HG02763 (cell line): ENCODE results near the gene MYO7B.

ENCODE experiments used
- ATAC-seq: cut with Tn5 transposase; IDR thresholded peaks from one replicate; pipeline ENCODE4 v1.9.1; 2021; ENCODE audit warnings: mild to moderate bottlenecking, moderate library complexity; ENCODE audit not compliant: unreplicated experiment

The MYO7B gene

DNA sequence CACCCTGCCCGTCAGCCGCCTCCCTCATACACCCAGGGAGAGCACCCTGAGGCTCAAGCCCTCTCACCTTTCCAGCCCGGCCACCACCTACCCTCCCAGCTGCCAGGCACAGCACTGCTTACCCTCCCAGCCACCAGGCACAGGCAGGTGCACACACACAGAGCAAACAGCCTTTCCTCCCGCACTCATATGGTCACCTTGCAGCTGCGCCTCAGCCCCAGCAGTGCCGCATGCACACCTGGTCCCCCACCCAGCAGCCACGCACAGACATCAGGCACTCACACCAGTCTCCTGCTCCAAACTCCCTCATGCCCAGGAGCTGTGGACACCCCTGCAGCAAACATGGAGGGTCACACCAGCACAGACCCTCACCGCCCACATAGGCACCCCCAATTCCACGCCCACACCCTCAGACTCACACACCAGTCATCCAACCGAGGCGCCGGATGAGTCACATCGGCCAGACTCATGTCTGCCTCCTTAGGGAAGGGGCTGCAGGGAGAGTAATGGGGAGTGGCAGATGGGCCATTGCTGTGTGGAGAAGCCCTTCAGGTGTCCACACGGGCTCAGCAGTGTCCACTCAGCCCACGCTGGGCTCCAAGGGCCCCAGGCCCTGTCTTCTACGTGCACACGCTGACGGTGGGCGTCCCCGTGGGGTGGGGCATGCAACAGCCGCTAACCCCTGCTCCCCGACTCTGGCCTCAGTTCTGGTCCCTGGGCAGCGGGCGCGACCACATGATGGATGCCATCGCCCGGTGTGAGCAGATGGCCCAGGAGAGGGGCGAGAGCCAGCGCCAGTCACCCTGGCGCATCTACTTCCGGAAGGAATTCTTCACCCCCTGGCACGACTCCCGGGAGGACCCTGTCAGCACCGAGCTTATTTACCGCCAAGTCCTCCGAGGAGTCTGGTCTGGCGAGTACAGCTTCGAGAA, 88.2 kb downstream of the MYO7B start:
- ATAC-seq: no peak

DNA sequence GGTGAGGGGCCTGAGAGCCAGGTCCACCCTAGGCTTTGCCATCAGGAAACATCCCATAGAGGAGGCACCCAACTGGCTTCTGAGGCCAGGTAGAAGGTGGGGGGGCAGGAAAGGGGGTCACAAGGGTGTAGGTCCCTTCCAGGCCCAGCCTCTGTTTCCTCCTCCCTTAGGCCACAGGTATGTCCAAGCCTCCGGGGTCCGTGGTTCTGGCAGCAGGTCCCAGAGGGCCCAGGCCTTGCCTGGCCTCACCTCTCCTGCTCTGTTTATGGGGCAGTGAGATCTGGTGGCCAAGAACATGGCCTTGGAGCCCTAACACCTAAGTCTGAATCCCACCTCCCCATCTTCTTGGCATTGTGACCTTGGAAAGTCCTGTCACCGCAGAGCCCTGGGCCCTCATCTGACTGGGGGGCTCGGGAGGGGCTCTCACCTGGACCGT, 88.9 kb downstream of the MYO7B start:
- ATAC-seq: no peak

DNA sequence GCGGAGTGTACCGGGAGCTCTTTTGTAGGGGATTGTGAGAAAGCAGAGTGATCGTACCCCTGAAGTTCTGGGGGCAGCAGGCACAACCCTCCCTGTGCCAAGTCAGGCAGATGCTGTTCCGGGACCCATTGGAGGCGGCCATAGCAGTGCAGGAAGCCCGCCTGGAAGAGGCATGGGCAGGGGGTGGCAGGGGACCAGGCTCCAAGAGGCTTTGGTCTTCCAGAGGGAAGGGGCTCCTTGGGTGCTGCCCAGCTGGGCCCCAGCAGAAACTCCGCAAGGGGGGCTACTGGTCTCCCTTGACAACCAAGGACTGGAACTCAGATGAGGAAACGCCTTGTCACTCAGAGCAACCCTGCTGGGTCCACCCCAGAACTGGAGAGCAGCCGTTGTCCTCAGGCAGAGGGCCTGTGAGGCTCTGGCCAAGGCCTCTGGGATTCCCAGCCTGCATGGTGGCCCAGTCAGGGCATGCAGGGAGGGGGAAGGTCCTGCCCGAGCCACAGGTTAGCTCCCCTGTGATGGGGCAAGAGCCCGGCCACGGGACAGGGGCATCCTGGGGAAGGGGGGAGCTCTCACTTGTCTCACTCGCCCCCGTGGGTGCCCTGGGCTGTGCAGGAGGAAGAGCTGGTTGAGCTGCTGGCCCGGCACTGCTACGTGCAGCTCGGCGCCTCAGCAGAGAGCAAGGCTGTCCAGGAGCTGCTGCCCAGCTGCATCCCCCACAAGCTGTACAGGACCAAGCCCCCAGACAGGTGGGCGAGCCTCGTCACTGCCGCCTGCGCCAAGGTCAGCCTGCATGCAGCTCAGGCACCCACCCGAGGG, 89.5 kb downstream of the MYO7B start:
- ATAC-seq: no peak

DNA sequence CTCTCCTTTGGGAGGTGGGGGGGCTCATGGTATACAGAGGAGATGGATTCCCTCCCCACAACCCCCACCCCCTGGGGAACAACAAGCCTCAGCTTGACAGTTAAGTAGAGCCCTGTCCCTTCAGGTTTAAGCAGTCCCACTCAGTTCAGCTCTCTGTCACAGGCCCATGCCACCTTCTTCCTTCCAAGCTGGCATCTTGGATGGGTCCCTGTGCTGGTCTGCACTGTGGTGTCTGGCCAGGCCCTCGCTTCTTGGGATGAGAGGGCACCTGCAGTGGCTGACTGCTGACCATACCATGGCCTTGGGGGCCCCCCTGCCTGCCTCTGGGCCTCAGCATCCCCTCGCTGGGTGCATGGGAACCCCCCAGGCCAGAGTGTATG, 90.1 kb downstream of the MYO7B start:
- ATAC-seq: no peak

DNA sequence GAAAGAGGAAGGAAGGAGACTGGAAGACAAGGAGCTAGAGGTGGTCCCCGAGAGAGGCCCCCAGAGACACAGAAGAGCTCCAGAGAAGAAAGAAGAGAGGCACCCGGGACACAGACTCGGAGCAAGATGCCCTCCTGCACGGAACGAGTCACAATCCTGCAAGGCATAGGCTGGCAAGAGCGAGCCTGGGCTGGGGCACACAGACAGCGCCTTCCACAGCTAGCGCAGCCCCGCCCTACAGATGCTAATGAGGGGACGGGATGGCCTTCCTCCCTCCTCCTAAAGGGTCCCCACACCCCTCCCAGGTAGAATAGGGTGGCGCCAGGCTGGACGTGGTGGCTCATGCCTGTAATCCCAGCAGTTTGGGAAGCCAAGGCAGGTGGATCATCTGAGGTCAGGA, 90.7 kb downstream of the MYO7B start:
- ATAC-seq: no peak

DNA sequence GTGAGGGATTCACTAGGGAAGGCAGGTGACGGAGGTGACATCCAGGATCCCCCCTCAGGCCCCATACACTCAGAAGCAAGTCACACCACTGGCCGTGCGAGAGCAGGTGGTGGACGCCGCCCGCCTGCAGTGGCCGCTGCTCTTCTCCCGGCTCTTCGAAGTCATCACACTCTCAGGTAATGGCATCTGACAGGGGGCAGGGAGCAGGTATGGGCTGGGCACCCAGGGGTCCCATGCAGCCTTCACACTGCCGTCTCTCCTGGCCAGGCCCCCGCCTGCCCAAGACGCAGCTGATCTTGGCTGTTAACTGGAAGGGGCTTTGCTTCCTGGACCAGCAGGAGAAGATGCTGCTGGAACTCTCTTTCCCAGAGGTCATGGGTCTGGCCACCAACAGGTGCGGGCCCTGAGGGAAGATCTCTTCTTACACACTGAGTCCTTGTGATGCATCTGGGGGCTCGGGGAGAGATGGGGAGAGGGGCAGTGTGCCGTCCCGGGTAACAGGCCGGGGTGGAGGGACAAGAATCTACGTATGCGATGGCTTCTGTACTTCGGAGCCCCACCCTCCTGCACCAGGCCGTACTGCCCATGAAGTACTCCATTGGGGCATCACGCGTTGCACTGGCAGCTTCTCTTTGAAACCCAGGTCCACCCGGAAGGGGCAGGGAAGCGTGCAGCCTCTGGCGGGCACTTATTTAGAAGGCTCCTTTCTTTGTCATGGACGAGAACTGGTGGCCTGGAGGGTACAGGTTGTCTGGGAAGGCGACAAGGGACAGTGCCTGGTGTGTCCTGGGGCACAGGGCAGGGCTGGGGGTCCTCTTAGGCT, 91.6 kb downstream of the MYO7B start:
- no peak for ATAC-seq

DNA sequence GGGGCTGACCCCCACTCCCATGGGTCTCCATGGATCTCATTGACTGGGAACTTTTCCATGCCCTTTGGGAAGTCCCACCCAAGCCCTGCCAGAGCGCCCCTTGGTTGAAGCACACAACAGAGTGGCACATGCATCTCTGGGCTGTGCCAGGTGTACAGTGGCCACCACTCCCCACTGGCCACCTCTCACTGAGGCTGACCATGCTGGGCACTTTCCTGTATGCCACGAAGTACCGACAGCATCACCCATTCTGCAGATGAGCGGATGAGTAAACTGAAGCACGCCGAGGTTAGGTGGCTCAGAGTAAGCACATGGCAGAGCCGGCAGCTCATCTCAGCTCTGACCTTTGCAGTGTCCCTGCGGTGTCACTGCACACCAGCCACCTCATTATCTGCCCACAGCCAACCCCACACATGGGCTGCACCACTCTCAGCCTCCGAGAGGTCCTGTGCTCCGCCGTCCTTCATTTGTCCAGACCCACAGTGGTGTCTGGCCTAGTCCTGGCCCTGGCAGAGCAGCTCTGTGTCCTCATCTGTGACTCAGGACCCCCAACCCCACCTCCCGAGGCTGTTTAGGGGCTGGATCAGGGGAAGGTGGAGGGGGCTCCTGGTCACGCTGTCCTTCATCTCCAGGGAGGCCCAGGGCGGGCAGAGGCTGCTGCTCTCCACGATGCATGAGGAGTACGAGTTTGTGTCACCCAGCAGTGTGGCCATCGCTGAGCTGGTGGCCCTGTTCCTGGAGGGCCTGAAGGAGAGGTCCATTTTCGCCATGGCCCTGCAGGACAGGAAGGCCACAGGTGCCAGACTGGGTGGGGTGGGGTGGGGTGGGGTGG, 92.5 kb downstream of the MYO7B start:
- ATAC-seq: no peak

DNA sequence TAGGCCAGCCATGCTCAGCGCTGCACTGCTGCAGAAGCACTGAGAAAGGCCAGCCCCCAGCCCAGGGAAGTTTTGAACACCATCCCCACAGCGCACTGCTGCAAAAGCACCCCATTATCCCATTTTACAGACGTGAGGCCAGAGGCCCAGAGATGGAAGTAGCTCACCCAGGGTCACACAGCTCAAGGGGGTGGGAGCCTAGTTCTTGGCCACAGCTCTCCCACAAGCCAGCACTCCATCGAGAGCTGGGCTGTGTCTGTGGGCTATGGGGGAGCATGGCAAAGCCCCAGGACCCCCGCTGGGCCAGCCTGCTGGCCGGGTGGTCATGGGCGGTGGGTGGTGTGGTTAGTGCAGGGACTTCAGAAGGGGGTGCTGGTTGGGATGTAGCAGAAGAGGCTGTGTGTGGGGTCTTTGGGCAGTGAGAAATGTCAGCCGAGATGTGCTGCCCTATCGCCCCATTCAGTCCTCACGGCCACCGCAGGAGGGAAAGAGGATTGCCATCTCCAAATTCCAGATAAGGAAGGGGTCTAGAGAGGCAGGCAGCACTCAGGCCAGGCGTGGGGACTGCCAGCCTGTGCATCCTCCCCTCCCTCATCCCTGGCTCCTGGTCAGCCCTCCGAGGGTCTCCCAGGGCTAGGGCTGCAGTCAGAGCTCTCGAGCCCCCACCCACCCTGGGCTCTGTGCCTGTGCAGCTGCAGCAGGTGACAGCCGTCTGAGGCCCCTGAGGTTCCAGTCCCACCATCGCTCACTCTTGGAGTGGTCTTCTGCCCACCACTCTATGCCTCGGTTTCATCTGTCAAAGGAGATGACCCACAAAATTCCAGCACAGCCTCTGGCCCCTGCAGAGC, 93.5 kb downstream of the MYO7B start:
- no peak for ATAC-seq

DNA sequence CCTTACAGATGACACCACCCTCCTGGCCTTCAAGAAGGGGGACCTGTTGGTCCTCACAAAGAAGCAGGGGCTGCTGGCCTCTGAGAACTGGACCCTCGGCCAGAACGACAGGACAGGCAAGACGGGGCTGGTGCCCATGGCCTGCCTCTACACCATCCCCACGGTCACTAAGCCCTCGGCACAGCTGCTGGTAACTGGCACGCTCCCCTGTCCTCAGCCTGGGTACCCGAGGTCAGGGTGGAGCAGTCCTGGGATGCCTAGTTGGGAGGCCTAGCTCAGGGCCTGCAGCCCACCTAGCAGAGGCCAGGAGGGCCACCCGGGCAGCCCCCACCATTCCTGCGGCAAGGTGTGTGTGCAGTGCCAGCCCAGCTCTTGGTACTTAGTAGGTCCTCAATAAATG, 94.2 kb downstream of the MYO7B start:
- no peak for ATAC-seq

DNA sequence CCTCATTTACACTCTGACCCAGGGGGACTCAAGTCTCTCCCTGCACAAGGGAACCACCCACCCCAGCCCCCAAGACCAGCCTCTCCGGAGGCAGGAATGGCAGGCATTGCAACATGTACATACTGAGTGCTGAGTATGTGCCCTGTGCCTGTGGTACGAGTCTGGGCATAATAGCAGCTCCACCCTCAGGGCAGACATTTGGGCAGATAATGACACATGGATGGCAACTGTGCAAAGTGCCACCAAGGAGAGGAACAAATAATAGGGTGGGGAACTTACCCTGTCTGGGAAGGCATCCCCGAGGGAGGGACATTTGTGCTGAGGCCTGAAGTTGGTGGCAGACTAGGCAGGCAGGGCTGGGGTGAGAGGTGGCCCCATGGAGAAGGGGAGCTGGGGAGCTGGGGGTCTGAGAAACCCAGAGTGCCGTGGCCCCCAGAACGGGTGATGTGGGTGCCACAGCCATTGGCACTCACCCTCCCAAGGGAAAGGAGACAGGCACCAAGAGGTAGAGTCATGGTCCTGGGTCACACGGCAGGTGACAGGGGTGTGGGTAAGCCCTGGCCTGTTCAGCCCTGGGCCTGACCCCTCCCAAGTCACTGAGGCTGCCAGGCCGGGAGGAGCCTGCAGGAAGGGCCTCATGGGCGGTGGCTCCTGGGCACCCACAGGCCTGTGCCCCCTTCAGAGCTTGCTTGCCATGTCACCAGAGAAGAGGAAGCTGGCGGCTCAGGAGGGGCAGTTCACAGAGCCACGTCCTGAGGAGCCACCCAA, 94.8 kb downstream of the MYO7B start:
- ATAC-seq: no peak

DNA sequence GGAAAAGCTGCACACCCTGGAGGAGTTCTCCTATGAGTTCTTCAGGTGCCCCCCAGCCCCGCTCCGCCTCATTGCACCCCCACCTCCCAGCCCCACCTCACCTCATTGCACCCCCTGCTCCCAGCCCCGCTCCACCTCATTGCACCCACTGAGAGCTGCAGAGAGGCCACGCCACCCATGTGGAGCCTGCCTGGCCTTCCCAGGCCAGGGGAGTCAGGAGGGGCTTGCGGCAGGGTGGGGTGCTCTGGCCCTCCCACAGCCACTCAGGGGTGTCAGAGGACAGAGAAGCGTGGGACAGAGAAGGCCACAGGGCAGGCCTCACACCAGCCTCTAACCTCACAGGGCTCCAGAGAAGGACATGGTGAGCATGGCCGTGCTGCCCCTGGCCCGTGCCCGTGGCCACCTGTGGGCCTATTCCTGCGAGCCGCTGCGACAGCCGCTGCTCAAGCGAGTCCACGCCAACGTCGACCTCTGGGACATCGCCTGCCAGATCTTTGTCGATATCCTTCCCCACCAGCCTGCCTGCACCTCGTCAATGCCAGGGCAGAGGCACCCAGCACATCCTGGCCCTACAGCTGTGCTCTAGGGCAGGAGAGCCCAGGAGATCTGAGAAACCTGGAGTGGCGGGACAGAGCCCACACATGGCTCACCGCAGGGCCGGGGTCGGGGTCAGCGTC, 95.5 kb downstream of the MYO7B start:
- ATAC-seq: no peak

DNA sequence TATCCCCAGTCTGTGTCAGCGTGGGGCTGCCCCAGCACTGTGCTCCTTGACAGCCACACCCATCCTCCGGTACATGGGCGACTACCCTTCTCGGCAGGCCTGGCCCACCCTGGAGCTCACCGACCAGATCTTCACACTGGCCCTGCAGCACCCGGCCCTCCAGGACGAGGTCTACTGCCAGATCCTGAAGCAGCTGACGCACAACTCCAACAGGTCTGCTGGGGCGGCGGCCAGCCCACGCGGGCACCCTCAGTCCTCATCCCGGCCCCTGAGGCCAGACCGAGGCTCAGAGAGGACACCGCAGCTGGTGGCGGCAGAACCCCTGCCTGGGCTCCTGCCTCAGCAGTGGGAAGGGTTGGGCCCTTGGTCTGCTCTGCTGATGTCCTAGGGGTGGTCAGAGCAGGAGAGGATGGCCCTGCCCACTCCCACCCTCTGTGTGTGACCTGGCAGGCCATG, 96.1 kb downstream of the MYO7B start:
- no peak for ATAC-seq

DNA sequence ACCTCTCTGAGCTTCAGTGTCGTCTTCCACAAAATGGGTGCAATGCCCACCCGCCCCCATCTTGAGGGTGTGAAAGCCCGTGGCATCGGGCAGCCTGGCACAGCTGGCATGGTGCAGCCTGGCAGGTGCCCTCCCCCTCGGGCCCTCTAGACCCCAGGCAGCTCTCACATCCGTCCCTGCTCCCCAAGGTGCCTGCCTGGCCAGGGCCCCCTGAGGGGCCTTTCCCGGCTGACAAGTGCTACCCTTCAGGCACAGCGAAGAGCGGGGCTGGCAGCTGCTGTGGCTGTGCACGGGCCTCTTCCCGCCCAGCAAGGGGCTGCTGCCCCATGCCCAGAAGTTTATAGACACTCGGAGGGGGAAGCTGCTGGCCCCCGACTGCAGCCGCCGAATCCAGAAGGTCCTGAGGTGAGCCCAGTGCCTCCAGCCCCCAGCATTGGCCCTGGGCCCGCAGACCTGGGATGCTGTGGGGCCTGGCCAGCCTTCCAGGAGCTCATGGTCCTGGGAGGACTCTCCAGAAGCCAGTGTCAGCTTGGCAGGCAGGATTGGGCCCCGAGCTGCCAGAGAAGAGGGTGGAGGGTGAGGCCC, 96.6 kb downstream of the MYO7B start:
- no peak for ATAC-seq

DNA sequence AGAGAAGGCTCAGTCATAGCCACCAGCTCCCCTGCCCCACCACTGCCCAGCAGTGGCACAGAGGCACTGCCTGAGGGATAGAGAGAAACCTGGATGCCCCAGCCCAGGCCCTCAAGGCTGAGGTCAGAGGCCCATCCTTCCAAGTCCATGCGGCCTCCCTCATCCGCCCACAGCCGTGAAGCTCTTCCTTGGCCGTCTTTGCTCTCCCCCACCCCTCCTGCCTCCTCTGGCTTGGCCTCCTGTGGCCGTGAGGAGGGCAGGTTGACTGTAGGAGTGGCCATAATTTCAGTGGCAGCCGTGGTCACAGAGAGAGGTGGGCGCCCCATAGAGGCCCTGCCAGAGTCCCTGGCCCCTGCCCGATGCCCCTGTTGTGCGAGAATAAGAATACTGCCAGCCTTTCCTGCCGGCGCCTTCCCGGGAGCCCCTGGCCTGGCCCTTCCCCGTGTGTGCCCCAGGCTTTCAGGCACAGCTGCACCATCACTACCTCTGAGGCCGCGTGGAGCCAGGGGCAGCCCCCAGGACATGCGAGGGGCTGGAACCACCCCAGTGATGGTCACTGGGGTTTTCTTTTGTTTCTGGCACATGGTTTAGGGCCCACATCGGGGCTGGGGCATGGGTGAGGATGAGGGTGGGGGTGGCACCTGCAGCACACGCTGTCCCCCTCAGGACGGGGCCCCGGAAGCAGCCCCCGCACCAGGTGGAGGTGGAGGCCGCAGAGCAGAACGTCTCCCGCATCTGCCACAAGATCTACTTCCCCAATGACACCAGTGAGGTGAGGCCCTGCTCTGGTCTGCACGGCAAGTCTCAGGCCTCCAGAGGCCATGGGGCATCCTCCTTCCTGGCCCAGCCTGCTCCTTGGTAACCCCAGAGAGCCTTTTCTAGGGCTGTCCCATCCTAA, 97.4 kb downstream of the MYO7B start:
- ATAC-seq: no peak

DNA sequence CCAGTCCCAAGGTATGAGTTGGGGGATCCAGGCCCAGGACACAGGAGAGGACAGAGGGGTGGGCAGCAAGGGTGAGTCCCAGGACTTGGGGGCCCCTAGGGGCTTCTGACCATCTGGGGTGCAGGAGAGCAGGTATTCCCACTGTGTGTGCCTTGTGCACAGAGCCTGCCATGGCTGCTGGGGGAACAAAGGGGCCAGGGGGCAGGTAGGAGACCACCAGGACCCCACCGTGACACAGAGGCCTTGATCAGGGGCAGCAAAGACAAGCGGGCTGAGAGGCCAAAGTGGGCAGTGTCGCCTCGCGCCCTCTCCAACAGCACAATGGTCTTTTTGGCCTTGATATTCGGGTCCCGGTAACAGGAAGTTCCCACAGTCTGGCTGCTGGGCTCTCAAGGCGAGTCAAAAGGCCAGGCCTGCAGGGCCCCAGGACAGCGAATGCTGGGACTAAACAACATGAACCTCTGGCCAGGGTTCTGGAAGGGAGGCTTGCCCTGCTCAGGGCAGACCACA, 98.1 kb downstream of the MYO7B start:
- ATAC-seq: no peak

DNA sequence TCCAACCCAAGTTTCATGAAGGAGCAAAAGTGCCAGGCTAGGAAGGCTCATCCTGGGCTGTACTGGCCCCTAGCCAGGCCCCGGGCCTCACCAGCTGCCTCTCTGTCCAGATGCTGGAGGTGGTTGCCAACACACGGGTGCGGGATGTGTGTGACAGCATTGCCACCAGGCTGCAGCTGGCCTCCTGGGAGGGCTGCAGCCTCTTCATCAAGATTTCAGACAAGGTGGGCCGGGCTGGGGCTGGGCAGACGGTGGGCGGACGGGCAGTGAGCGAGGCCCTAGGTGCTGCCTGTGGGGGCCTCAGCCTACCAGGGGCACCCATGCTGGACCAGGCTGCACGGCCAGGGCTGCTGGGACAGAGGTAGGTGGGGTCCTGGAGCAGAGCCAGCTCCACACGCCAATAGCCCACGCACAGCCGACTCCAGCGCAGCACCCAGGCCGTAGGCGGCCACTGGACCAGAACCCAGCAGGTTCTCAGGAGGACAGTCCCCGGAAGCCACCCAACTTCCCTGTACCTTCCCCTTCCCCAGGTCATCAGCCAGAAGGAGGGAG, 98.7 kb downstream of the MYO7B start:
- no peak for ATAC-seq
